ENCODE data around the gene CNOT8.
A peak's percentile ranks its signal among the peaks of the same experiment; 100 is the strongest.
"Not testable (repeated sequence)": the region's sequence is repeated elsewhere in the genome, so short reads cannot be mapped to it uniquely, and the experiment has no call there.

The CNOT8 gene

DNA sequence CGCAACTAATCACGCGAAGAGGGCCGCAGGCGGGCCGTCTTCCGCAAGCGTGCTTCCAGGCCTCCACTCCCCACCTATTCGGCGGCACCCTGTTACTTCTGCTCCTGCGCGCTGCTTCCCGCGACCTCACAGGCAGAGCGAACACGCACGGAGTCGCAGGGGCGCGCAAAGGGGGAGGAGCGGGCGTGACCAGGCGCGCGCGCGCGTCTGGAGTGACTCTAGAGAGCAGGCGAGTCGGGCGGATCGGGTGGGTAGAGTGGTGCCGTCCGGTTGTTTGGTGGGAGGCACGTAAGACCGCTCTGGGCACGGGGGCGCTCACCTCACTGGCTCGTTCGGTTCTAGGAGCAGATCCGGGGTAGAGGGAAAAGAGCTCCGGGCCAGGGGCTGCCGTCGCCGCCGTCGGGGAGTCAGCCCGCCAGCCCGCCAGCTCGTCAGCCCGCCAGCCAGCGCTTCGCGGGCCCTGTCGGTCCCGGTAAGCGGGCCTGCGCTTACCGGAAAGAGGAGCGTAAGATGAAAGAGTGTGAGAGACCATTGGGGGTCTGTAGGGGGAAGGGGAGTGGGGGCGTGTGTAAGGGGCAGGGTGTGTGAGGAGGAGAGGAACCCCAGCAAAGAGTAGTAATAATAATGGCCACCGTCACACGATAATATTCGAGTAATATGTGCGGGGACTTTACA is at the start of gene CNOT8:
TSS of gene CNOT8 (plus strand) at position 331 of the 675 bp plus-strand sequence. CDS start 4,652 bp downstream, outside the sequence.
- H3K36me3 ChIP-seq (ENCODE audit: insufficient read depth, low read length): peaks cover 8% of the 10 kb centered on the region
- H2AFZ ChIP-seq (ENCODE audit: low read depth, low read length): peak within 1 kb of the TSS; percentile 14
- peak within 1 kb of the TSS; percentile 94 for H3K4me3 ChIP-seq (ENCODE audit: low read length)
- H3K27me3 ChIP-seq (ENCODE audit: insufficient read depth, low read length): no peaks in the 10 kb centered on the region
- no peaks in the 10 kb centered on the region for H3K9me3 ChIP-seq (ENCODE audit: low read length)
- peaks cover 21% of the 10 kb centered on the region for H3K4me1 ChIP-seq (ENCODE audit: insufficient read depth, low read length)

- Histone ChIP-seq H3K4me3 (ENCODE audit: low read length) (no peak overlapping the region), H2AFZ (ENCODE audit: low read depth, low read length) (no peak overlapping the region), H3K4me1 (ENCODE audit: insufficient read depth, low read length) (no peaks in the 10 kb centered on the region), H3K9me3 (ENCODE audit: low read length) (no peaks in the 10 kb centered on the region), H3K36me3 (ENCODE audit: insufficient read depth, low read length) (peaks cover 81% of the 10 kb centered on the region), H3K27me3 (ENCODE audit: insufficient read depth, low read length) (no peaks in the 10 kb centered on the region)
Measured at GRCh38 chr5:154811239-154811638, 47.2 kb upstream of the CNOT8 start.

DNA sequence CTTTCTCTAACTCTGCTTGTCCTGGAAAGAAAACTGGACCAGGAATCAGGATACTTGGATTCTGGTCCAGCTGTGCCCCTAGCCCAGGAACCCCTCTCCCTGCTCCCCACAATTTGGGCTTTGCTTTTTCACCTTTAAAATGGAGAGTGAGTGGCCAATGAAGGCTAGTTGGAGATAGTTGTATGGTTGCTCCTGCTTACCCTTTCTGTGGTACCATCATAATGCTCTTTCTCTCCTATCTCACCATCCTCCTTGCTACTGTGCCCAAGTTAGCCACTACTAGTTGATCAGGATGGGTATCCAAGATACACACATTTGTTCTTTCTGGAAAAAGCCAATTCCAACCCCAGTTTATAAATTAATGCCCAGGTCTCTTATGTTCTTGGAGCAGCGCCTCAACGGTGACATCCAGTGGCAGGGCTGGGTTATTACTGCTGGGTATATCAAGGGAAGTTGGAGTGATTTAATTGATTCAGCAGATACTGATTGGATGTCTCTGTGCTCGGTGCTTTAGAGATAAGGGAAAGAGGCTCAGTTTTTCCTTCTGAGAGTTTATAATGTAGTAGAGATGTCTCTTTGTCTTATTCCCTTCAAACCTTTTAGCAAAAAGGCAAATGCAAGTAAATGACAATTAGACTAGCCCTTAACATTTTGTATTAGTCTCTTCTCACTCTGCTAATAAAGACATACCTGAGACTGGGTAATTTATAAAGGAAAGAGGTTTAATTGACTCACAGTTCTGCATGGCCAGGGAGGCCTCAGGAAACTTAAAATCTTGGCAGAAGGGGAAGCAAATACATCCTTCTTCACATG is 46.6 kb upstream of the CNOT8 start:
- H3K9me3 ChIP-seq (ENCODE audit: low read length): no peaks in the 10 kb centered on the region
- no peak overlapping the region for H2AFZ ChIP-seq (ENCODE audit: low read depth, low read length)
- no peaks in the 10 kb centered on the region for H3K4me1 ChIP-seq (ENCODE audit: insufficient read depth, low read length)
- no peak overlapping the region for H3K4me3 ChIP-seq (ENCODE audit: low read length)
- no peaks in the 10 kb centered on the region for H3K27me3 ChIP-seq (ENCODE audit: insufficient read depth, low read length)
- peaks cover 79% of the 10 kb centered on the region for H3K36me3 ChIP-seq (ENCODE audit: insufficient read depth, low read length)

GRCh38 chr5:154813158-154813557 is 45.3 kb upstream of the CNOT8 start:
- Histone ChIP-seq H3K4me3 (ENCODE audit: low read length) (no peak overlapping the region), H3K27me3 (ENCODE audit: insufficient read depth, low read length) (no peaks in the 10 kb centered on the region), H3K36me3 (ENCODE audit: insufficient read depth, low read length) (peaks cover 80% of the 10 kb centered on the region), H3K4me1 (ENCODE audit: insufficient read depth, low read length) (no peaks in the 10 kb centered on the region), H2AFZ (ENCODE audit: low read depth, low read length) (no peak overlapping the region), H3K9me3 (ENCODE audit: low read length) (no peaks in the 10 kb centered on the region)

- Histone ChIP-seq H3K36me3 (ENCODE audit: insufficient read depth, low read length) (peaks cover 76% of the 10 kb centered on the region), H3K4me1 (ENCODE audit: insufficient read depth, low read length) (no peaks in the 10 kb centered on the region), H2AFZ (ENCODE audit: low read depth, low read length) (no peak overlapping the region), H3K27me3 (ENCODE audit: insufficient read depth, low read length) (no peaks in the 10 kb centered on the region), H3K4me3 (ENCODE audit: low read length) (no peak overlapping the region), H3K9me3 (ENCODE audit: low read length) (no peaks in the 10 kb centered on the region)
Measured at GRCh38 chr5:154813736-154814135, 44.7 kb upstream of the CNOT8 start.

GRCh38 chr5:154815025-154815424 is 43.4 kb upstream of the CNOT8 start:
- no peak overlapping the region for H2AFZ ChIP-seq (ENCODE audit: low read depth, low read length)
- no peaks in the 10 kb centered on the region for H3K27me3 ChIP-seq (ENCODE audit: insufficient read depth, low read length)
- peaks cover 74% of the 10 kb centered on the region for H3K36me3 ChIP-seq (ENCODE audit: insufficient read depth, low read length)
- H3K4me3 ChIP-seq (ENCODE audit: low read length): no peak overlapping the region
- no peaks in the 10 kb centered on the region for H3K9me3 ChIP-seq (ENCODE audit: low read length)
- no peaks in the 10 kb centered on the region for H3K4me1 ChIP-seq (ENCODE audit: insufficient read depth, low read length)

GRCh38 chr5:154815684-154816247 is 42.7 kb upstream of the CNOT8 start:
- Histone ChIP-seq H3K4me3 (ENCODE audit: low read length) (no peak overlapping the region), H3K9me3 (ENCODE audit: low read length) (no peaks in the 10 kb centered on the region), H3K36me3 (ENCODE audit: insufficient read depth, low read length) (peaks cover 70% of the 10 kb centered on the region), H3K4me1 (ENCODE audit: insufficient read depth, low read length) (no peaks in the 10 kb centered on the region), H2AFZ (ENCODE audit: low read depth, low read length) (no peak overlapping the region), H3K27me3 (ENCODE audit: insufficient read depth, low read length) (no peaks in the 10 kb centered on the region)

GRCh38 chr5:154816891-154817492 is 41.4 kb upstream of the CNOT8 start:
- H3K27me3 ChIP-seq (ENCODE audit: insufficient read depth, low read length): no peaks in the 10 kb centered on the region
- no peak overlapping the region for H2AFZ ChIP-seq (ENCODE audit: low read depth, low read length)
- H3K4me3 ChIP-seq (ENCODE audit: low read length): no peak overlapping the region
- H3K4me1 ChIP-seq (ENCODE audit: insufficient read depth, low read length): no peaks in the 10 kb centered on the region
- no peaks in the 10 kb centered on the region for H3K9me3 ChIP-seq (ENCODE audit: low read length)
- H3K36me3 ChIP-seq (ENCODE audit: insufficient read depth, low read length): peaks cover 62% of the 10 kb centered on the region

DNA sequence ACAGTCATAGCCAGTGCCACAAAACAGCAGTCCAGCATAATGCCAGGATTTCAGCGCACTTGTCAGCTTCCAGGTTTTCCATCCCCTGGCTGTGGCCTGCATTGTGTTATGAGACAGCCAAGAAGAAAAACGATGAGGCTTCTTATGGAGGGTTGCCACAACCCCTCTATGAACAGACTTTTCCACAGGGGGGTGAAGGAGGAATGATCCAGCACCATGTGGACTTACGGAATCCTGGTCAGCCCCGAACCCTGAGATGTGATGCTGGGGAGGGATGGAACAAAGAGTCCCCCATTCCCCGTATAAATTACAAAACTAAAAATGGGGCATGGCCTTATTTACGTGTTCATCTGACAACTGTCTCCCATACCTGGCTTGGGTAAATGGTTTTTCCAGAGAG is 40.6 kb upstream of the CNOT8 start:
- Histone ChIP-seq H2AFZ (ENCODE audit: low read depth, low read length) (no peak overlapping the region), H3K4me3 (ENCODE audit: low read length) (no peak overlapping the region), H3K4me1 (ENCODE audit: insufficient read depth, low read length) (no peaks in the 10 kb centered on the region), H3K36me3 (ENCODE audit: insufficient read depth, low read length) (peaks cover 55% of the 10 kb centered on the region), H3K9me3 (ENCODE audit: low read length) (no peaks in the 10 kb centered on the region), H3K27me3 (ENCODE audit: insufficient read depth, low read length) (no peaks in the 10 kb centered on the region)

DNA sequence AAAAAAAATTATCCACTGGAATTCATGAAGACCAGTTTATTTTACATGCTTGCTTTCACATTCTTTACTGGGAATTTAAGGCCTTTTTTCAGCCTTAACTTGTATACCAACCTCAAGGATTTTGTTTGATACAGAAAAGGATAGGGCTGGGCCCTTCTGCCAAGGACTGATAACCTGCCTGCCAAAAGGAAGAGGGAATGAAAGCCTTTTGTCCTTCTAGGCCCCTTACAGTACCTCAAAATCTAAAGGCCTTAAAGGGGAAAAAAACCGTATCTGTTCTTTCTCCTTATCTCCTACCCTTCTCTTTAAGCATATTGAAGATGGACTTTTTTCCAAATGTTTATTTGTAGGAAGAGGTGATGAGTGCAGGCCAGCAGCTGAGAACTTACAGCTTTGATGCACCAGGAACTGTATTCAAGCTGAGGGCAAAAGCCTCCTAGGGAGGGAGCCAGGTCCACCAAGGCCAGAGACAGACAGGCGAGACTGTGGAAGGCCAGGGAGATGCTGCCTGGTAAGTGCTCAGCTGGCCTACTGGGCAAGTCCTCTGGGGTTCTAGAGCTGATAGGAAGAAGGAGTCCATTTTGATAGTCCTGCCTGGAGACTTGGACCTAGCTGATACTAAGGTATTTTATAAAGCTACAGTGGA is 39.8 kb upstream of the CNOT8 start:
- Histone ChIP-seq H3K27me3 (ENCODE audit: insufficient read depth, low read length) (no peaks in the 10 kb centered on the region), H3K4me3 (ENCODE audit: low read length) (no peak overlapping the region), H3K4me1 (ENCODE audit: insufficient read depth, low read length) (no peaks in the 10 kb centered on the region), H3K9me3 (ENCODE audit: low read length) (no peaks in the 10 kb centered on the region), H2AFZ (ENCODE audit: low read depth, low read length) (no peak overlapping the region), H3K36me3 (ENCODE audit: insufficient read depth, low read length) (peaks cover 52% of the 10 kb centered on the region)

- Histone ChIP-seq H3K27me3 (ENCODE audit: insufficient read depth, low read length) (no peaks in the 10 kb centered on the region), H3K4me3 (ENCODE audit: low read length) (no peak overlapping the region), H3K9me3 (ENCODE audit: low read length) (no peaks in the 10 kb centered on the region), H2AFZ (ENCODE audit: low read depth, low read length) (no peak overlapping the region), H3K36me3 (ENCODE audit: insufficient read depth, low read length) (peaks cover 50% of the 10 kb centered on the region), H3K4me1 (ENCODE audit: insufficient read depth, low read length) (no peaks in the 10 kb centered on the region)
Measured at GRCh38 chr5:154819546-154819945, 38.9 kb upstream of the CNOT8 start.

DNA sequence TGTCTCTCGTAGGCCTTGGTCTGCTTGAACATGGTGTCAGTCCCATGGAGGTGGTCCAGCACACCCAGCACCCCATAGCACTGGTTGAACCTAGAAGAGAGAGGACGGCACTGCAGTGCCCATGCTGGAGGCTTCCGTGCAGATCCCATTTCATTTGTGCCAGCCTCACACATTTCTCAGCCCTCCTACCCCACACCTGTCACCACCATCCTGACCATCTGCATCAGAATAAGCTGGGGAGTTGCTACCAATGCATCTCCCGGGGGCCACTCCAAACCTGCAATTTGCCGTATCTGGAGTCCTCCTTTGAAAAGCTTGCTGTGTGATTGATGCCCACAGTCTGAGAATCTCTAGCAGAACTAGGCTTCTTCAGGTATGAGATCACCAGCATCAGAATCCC is 38.0 kb upstream of the CNOT8 start:
- Histone ChIP-seq H3K36me3 (ENCODE audit: insufficient read depth, low read length) (peaks cover 43% of the 10 kb centered on the region), H3K27me3 (ENCODE audit: insufficient read depth, low read length) (no peaks in the 10 kb centered on the region), H2AFZ (ENCODE audit: low read depth, low read length) (no peak overlapping the region), H3K4me1 (ENCODE audit: insufficient read depth, low read length) (no peaks in the 10 kb centered on the region), H3K4me3 (ENCODE audit: low read length) (no peak overlapping the region), H3K9me3 (ENCODE audit: low read length) (no peaks in the 10 kb centered on the region)

GRCh38 chr5:154822896-154823295 is 35.5 kb upstream of the CNOT8 start:
- H3K4me1 ChIP-seq (ENCODE audit: insufficient read depth, low read length); H3K4me3 ChIP-seq (ENCODE audit: low read length); H3K9me3 ChIP-seq (ENCODE audit: low read length); H3K27me3 ChIP-seq (ENCODE audit: insufficient read depth, low read length); H2AFZ ChIP-seq (ENCODE audit: low read depth, low read length): not testable (repeated sequence)
- H3K36me3 ChIP-seq (ENCODE audit: insufficient read depth, low read length): peaks cover 23% of the 10 kb centered on the region
